ENCODE data around the gene CDH26. TPM values are rescaled to one million over a fixed set of nuclear protein-coding genes. Genes with fewer than 3 reads are reported as not detected.

Gene CDH26
- total RNA-seq, 1 experiment from 2014 or later: not detected

DNA sequence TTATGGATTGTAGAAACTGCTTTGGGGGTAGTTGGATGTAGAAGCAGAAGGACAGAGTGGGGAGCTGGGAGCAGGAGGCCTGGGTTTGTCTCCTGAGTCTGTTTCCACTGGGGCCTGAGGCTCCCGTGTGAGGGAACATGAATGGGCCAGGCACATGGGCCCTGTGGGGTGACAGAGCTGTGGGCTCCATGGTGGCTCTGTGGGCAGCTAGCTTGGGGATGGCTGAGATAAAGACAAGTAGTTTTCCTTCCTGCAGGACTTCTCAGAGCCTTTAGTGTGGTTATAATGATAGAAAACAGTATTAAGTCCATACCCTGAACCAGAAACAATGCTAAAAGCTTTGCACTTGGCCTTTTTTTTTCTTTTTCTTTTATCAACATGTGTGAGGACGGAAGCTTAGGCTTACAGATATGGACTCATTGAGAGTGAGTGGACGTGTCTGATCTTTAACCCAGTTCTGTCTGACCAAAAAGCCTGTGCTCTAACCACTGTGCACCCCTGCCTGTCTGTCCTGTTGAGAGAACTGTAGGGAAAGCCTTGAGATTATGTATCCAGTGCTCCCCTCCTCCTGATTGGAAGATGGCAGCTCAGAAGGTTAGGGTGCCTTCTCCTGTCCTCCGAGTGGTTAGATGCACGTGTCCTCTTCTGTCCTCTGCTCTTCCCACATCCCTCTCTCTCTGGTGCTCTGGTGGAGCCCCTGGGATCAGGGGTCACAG is 98.3 kb downstream of the CDH26 start:
- H3K9ac ChIP-seq (ENCODE audit: low read length): no peak overlapping the region

DNA sequence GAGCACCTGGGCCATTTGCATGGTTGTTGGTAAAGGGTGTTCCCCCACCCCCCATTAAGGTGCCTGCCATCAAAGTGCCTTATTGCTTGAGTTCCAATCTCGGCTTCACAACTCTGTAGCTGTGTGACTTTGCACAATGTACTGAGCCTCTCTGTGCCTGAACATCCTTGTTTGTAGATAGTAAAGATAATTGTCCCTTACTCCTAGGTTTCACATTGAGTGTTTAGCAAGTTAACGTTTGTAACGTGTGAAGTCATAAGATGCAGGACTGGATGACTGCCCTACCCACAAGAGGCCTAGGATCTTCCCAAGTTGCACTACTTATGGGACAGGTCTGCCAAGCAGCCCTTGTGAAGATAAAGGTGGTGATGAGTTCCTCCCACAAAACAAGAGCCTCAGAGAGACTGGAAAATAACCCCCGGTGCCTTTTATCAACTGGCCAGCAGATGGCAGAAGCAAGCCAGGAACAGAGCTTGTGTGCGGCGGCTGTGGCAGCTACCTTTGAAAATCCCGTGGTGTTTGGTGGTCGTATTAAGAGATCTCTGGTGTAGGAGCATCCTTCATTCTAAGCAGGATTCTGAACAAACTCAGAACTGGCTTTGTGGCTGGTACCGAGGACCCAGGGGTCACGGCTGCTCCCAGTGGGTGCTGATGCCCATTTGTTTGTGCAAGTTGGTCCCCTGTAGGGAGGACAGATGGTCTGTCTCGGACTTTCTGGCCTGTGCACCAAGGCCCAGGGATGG is 99.1 kb downstream of the CDH26 start:
- Histone ChIP-seq H3K36me3 (ENCODE audit: insufficient read depth, low read length) (no peaks in the 10 kb centered on the region), H3K9me2 (replicated peaks; ENCODE audit: insufficient read depth, low read length) (no peaks in the 10 kb centered on the region), H3K4me1 (ENCODE audit: low read length) (no peaks in the 10 kb centered on the region), H3K9me3 (ENCODE audit: low read length) (no peaks in the 10 kb centered on the region), H4K20me1 (ENCODE audit: insufficient read depth, low read depth, low read length) (no peaks in the 10 kb centered on the region), H3K4me3 (ENCODE audit: low read length) (no peak overlapping the region), H3K27ac (ENCODE audit: low read length) (no peak overlapping the region), H3K79me2 (ENCODE audit: low read length) (no peaks in the 10 kb centered on the region), H2AFZ (ENCODE audit: low read length) (no peak overlapping the region), H3K9ac (ENCODE audit: low read length) (no peak overlapping the region), H3K4me2 (ENCODE audit: low read depth, low read length, poor library complexity, severe bottlenecking) (no peak overlapping the region), H3K27me3 (ENCODE audit: low read length) (no peaks in the 10 kb centered on the region)
- peak; percentile 85 for DNase-seq

More for the DNA sequence above, 98.3 kb downstream of the CDH26 start:
- no peaks in the 10 kb centered on the region for H3K9me2 ChIP-seq (replicated peaks; ENCODE audit: insufficient read depth, low read length)
- no peaks in the 10 kb centered on the region for H3K36me3 ChIP-seq (ENCODE audit: insufficient read depth, low read length)
- no peaks in the 10 kb centered on the region for H3K9me3 ChIP-seq (ENCODE audit: low read length)
- no peaks in the 10 kb centered on the region for H3K27me3 ChIP-seq (ENCODE audit: low read length)
- H3K27ac ChIP-seq (ENCODE audit: low read length): no peak overlapping the region
- H3K4me1 ChIP-seq (ENCODE audit: low read length): no peaks in the 10 kb centered on the region
- H3K79me2 ChIP-seq (ENCODE audit: low read length): no peaks in the 10 kb centered on the region
- H4K20me1 ChIP-seq (ENCODE audit: insufficient read depth, low read depth, low read length): no peaks in the 10 kb centered on the region
- H2AFZ ChIP-seq (ENCODE audit: low read length): no peak overlapping the region
- no peak overlapping the region for H3K4me3 ChIP-seq (ENCODE audit: low read length)
- no peak overlapping the region for H3K4me2 ChIP-seq (ENCODE audit: low read depth, low read length, poor library complexity, severe bottlenecking)
- DNase-seq: no peak

DNA sequence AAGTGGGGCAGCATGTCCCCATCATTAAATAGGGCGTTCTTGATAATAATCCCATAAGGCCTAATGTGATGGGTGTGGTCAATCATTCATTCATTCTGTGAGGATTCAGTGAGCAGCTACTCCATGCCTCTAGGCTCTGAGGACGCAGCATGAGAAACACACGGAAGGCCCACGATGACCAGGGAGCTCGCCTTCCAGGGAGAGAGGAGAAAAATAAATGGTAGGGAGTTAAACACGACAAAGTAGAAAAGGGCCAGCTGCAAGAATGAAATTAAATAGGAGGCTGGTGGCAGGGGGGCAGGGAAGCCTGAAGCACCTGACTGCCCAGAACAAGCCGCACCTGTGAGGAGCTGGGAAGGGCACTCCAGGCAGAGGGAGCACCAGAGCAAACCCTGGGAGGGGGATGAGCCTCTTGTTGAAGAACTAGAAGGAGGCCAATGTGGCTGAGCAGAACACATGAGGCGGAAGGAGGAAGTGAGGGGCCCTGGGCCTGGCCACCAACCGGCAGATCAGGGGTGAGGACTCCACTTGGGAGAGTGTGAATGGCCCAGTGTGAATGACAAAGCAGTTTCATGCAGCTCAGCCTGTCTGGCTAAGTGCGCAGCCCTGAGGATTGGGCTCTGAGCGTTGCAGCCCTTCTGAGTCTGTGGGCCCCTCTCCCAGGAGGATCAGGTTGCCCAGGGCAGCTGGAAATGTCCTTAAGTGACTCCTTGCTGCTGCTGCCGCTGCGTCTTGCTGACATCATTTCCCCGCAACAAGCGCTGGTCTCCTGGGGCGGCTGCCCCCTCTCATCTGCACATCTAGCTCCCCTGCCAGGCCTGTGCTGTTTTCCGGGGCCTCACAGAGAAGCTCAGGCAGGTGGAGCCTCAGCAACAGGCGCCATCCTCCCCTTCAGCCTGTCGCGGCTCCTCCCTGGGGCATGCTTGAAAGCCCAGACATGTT is 99.9 kb downstream of the CDH26 start:
- Histone ChIP-seq H3K4me1 (ENCODE audit: low read length) (no peaks in the 10 kb centered on the region), H2AFZ (ENCODE audit: low read length) (no peak overlapping the region)
- DNase-seq: no peak

DNA sequence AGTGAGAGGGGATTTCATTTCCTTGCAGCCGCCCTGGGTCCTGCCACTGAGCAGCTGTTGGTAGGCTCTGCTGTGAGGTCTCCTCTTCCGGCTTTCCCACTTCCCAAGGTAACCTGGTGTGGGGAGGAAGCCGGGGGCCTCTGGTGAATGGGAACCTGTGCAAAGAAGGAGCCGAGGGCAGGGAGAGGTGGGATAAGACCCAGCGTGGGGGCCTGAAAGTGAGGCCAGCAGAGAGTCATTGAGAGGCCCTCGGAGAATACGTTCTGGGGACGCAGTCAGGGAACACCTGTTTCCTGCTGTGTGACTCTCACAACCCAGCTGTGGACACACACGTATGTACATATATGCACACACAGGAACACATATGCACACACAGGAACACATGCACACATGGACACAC is 100.7 kb downstream of the CDH26 start:
- no peaks in the 10 kb centered on the region for H3K9me2 ChIP-seq (replicated peaks; ENCODE audit: insufficient read depth, low read length)
- no peak overlapping the region for H2AFZ ChIP-seq (ENCODE audit: low read length)
- H3K79me2 ChIP-seq (ENCODE audit: low read length): no peaks in the 10 kb centered on the region
- no peak overlapping the region for H3K4me3 ChIP-seq (ENCODE audit: low read length)
- no peaks in the 10 kb centered on the region for H3K4me1 ChIP-seq (ENCODE audit: low read length)
- no peak overlapping the region for H3K9ac ChIP-seq (ENCODE audit: low read length)
- no peak for DNase-seq
- no peaks in the 10 kb centered on the region for H4K20me1 ChIP-seq (ENCODE audit: insufficient read depth, low read depth, low read length)
- no peak overlapping the region for H3K4me2 ChIP-seq (ENCODE audit: low read depth, low read length, poor library complexity, severe bottlenecking)
- no peak overlapping the region for H3K27ac ChIP-seq (ENCODE audit: low read length)
- H3K9me3 ChIP-seq (ENCODE audit: low read length): no peaks in the 10 kb centered on the region
- H3K27me3 ChIP-seq (ENCODE audit: low read length): no peaks in the 10 kb centered on the region
- no peaks in the 10 kb centered on the region for H3K36me3 ChIP-seq (ENCODE audit: insufficient read depth, low read length)

More for the DNA sequence above, 99.9 kb downstream of the CDH26 start:
- Histone ChIP-seq H3K9me2 (replicated peaks; ENCODE audit: insufficient read depth, low read length) (no peaks in the 10 kb centered on the region), H4K20me1 (ENCODE audit: insufficient read depth, low read depth, low read length) (no peaks in the 10 kb centered on the region), H3K9ac (ENCODE audit: low read length) (no peak overlapping the region), H3K9me3 (ENCODE audit: low read length) (no peaks in the 10 kb centered on the region), H3K27me3 (ENCODE audit: low read length) (no peaks in the 10 kb centered on the region), H3K79me2 (ENCODE audit: low read length) (no peaks in the 10 kb centered on the region), H3K36me3 (ENCODE audit: insufficient read depth, low read length) (no peaks in the 10 kb centered on the region), H3K4me2 (ENCODE audit: low read depth, low read length, poor library complexity, severe bottlenecking) (no peak overlapping the region), H3K4me3 (ENCODE audit: low read length) (no peak overlapping the region), H3K27ac (ENCODE audit: low read length) (no peak overlapping the region)

DNA sequence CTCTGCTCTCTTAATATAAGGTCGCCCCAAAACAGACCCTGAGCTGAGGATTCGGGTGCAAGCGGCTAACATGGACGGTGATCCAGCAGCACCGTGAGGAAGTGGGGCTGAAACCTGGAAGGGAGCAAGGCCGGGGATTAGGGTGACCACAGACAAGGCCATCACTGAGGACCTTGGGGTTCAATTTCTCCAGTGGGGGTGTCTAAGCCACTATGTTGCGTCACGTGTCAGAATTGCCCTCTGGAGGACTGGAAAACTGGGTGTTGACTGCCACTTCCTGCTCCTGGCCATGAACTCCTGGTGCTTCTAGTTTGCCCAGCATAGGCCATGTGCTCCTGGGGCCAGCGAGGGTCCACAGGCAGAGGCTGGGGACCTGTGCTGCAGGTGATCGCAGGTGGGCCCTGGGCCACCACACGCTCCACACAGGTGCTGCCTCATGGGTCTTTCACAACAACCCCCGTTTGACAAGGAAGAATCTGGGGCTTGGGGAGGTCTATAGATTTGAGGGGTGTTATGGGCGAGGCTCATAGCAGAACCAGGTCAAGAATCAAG is 101.9 kb downstream of the CDH26 start:
- Histone ChIP-seq H2AFZ (ENCODE audit: low read length) (no peak overlapping the region), H4K20me1 (ENCODE audit: insufficient read depth, low read depth, low read length) (no peaks in the 10 kb centered on the region)

DNA sequence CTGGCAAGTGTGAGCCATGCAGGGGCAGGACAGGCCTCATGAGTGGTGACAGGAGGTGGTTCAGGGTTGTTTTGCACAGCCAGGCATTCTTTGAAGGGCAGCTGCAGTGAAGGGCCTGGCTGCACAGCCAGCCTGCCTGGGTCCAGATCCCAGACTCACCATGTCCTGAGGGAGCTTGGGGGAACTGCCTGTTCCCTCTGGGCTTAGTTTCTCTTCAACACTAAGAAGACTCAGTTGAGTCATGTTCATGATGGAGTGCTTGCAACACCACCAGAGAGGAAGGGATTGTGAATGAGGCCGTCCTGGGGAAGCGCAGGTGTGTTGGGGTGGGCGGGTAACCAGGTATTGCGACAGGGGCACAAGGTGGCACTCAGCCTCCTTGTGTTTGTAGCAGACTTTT is 102.4 kb downstream of the CDH26 start:
- DNase-seq: no peak
- Histone ChIP-seq H3K36me3 (ENCODE audit: insufficient read depth, low read length) (no peaks in the 10 kb centered on the region), H2AFZ (ENCODE audit: low read length) (no peak overlapping the region), H3K4me1 (ENCODE audit: low read length) (no peaks in the 10 kb centered on the region), H3K9ac (ENCODE audit: low read length) (no peak overlapping the region), H3K9me2 (replicated peaks; ENCODE audit: insufficient read depth, low read length) (no peaks in the 10 kb centered on the region), H3K4me2 (ENCODE audit: low read depth, low read length, poor library complexity, severe bottlenecking) (no peak overlapping the region), H3K27me3 (ENCODE audit: low read length) (no peaks in the 10 kb centered on the region), H3K4me3 (ENCODE audit: low read length) (no peak overlapping the region), H3K79me2 (ENCODE audit: low read length) (no peaks in the 10 kb centered on the region), H4K20me1 (ENCODE audit: insufficient read depth, low read depth, low read length) (no peaks in the 10 kb centered on the region), H3K27ac (ENCODE audit: low read length) (no peak overlapping the region), H3K9me3 (ENCODE audit: low read length) (no peaks in the 10 kb centered on the region)

More for the DNA sequence above, 101.9 kb downstream of the CDH26 start:
- Histone ChIP-seq H3K27ac (ENCODE audit: low read length) (no peak overlapping the region), H3K79me2 (ENCODE audit: low read length) (no peaks in the 10 kb centered on the region), H3K9me2 (replicated peaks; ENCODE audit: insufficient read depth, low read length) (no peaks in the 10 kb centered on the region), H3K9me3 (ENCODE audit: low read length) (no peaks in the 10 kb centered on the region), H3K36me3 (ENCODE audit: insufficient read depth, low read length) (no peaks in the 10 kb centered on the region), H3K27me3 (ENCODE audit: low read length) (no peaks in the 10 kb centered on the region), H3K9ac (ENCODE audit: low read length) (no peak overlapping the region), H3K4me1 (ENCODE audit: low read length) (no peaks in the 10 kb centered on the region), H3K4me3 (ENCODE audit: low read length) (no peak overlapping the region), H3K4me2 (ENCODE audit: low read depth, low read length, poor library complexity, severe bottlenecking) (no peak overlapping the region)
- DNase-seq: no peak

DNA sequence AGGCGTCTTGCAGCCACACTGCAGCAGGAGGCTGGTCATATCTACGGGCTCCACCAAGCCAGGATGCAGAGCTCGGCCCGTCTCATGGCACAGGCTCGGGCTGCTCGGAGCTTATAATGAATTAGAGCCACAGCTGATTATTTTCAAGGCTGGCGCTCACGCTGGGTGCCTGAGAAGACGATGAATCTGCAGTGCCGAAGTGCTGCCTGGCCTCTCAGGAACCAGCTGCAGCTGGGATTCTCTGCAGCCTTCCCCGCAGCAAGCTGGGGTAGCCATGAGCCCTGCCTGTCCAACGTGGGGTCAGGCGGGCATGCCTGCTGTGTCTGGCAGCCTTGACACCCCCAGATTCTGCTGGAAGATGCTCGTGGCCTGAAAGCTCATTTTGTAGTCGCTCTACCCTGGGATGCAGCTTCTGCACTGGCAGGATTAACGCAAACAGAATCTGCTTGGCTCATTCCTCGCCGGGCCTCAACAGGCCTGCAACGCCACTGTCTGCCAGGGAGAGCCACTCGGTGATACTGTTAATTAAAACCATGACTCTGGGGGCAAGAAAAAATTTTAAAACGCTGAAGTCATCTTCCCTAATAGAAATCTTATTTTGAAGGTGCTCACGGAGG is 104.3 kb downstream of the CDH26 start:
- no peaks in the 10 kb centered on the region for H4K20me1 ChIP-seq (ENCODE audit: insufficient read depth, low read depth, low read length)
- DNase-seq: no peak
- no peaks in the 10 kb centered on the region for H3K36me3 ChIP-seq (ENCODE audit: insufficient read depth, low read length)
- H3K79me2 ChIP-seq (ENCODE audit: low read length): no peaks in the 10 kb centered on the region
- no peak overlapping the region for H3K27ac ChIP-seq (ENCODE audit: low read length)
- H3K4me2 ChIP-seq (ENCODE audit: low read depth, low read length, poor library complexity, severe bottlenecking): no peak overlapping the region
- H3K4me1 ChIP-seq (ENCODE audit: low read length): no peaks in the 10 kb centered on the region
- H3K4me3 ChIP-seq (ENCODE audit: low read length): no peak overlapping the region
- H3K9me3 ChIP-seq (ENCODE audit: low read length): no peaks in the 10 kb centered on the region
- H3K9me2 ChIP-seq (replicated peaks; ENCODE audit: insufficient read depth, low read length): no peaks in the 10 kb centered on the region
- H3K27me3 ChIP-seq (ENCODE audit: low read length): no peaks in the 10 kb centered on the region
- H2AFZ ChIP-seq (ENCODE audit: low read length): no peak overlapping the region
- no peak overlapping the region for H3K9ac ChIP-seq (ENCODE audit: low read length)

All from Karpas-422 (cell line).